HG02981 (cell line): ENCODE measurements around the gene ABHD17B.

Experiments
- ATAC-seq: cut with Tn5 transposase; IDR thresholded peaks from one replicate; pipeline ENCODE4 v1.9.1; 2021; ENCODE audit warnings: mild to moderate bottlenecking, moderate library complexity; ENCODE audit not compliant: unreplicated experiment

ABHD17B gene

GRCh38 chr9:71822935-71823334, 88.1 kb downstream of the ABHD17B start:
- ATAC-seq, result no peak

- no peak for ATAC-seq
These were observed 88.5 kb downstream of the ABHD17B start for GRCh38 chr9:71822456-71822855.

DNA sequence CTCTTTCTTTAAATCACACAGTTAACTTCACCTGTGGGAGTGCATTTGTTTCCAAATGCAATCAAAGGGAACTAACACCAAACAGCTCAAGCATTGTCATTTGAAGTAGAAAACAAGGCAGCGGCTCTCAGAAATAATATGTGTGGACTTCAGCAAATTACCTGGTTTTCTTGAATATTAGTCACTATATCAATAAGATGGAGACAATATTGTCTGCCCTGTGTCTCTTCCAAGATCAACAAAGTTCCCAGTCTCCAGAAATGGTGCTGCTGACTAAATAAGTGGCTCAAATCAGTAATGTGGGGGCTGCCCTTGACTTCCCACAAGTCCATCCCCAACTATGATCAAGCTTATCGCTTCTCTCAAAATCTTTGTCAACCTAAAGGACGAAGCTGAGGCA, 89.6 kb downstream of the ABHD17B start:
- no peak for ATAC-seq

DNA sequence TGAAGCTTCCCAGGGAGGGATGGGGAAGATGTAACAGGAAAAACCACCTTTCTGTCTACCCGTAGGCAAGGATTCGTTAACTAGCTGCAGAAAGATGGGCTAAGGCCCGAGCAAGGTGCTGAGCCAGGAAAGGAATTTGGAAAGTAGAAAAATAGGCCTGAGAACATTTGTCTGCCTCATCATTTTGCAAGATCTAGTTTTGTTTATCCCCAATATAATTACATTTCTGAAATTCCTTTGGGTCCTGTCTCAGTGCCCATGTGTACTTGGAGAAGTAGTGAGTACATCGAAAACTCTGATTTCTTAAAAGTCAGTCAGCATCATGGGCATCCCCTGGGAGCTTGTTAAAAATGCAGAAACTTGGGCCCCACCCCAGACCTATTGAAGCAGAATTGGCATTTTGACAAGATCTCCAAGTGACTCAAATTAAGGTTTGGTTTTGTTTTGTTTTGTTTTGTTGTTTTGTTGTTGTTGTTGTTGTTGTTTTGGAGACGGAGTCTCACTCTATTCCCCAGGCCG, 90.5 kb downstream of the ABHD17B start:
- ATAC-seq, result no peak

DNA sequence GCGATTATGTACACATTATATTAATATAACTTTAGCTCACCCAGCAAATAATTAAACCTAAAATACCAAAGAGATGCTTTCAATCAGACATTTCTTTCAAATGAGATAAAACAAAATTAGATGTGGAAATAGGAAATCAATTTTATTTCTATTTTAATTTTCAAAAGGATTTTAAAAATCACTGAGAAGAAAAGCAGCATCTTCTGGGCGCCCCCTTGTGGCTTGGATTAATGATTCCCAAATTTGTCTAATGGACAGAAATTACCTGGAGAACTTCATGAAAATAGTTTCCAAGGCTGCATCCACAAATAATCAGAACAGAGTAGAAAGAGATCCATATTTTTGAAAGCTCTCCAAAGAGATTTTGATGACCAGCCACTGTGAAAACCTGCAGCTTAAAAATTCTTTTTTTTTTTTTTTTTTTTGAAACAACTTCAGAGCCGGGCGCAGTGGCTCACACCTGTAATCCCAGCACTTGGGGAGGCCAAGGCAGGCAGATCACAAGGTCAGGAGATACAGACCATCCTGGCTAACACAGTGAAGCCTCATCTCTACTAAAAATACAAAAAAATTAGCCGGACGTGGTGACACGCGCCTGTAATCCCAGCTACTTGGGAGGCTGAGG, 91.8 kb downstream of the ABHD17B start:
- ATAC-seq, result no peak

GRCh38 chr9:71816916-71817451, 94.0 kb downstream of the ABHD17B start:
- no peak for ATAC-seq
